ENCODE results near the gene PDIA5.

PDIA5 gene

GRCh38 chr3:123071146-123071545, 4.3 kb downstream of the PDIA5 start:
- no peak for TF ChIP-seq ZNF274 (IDR thresholded peaks at IDR 0.05; ENCODE audit: low read depth, low read length)
- H3K4me3 ChIP-seq (ENCODE audit: low read length): no peak overlapping the region

DNA sequence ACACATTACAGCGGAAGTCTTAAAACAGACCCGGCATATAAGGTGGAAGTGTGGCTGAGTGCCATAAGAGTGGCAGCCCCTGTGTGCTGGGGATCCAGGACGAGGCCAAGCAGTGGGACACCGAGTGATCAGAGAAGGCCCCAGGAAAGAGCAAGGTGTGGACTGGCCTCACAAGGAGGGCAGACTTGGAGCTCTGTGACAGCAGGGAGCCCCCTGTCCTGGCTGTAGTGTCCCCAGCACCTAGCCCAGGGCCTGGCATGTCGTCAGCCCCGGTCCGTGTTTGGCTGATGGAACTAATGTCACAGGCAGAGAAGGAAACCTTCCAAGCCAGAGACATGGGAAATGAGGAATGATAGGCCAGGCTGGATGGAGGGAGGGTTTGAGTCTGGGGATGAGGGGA, 4.8 kb downstream of the PDIA5 start:
- no peak for TF ChIP-seq ZNF274 (IDR thresholded peaks at IDR 0.05; ENCODE audit: low read depth, low read length)
- no peak overlapping the region for H3K4me3 ChIP-seq (ENCODE audit: low read length)

- TF ChIP-seq ZNF274 (IDR thresholded peaks at IDR 0.05; ENCODE audit: low read depth, low read length): no peak
- no peak overlapping the region for H3K4me3 ChIP-seq (ENCODE audit: low read length)
Observed at GRCh38 chr3:123072152-123072551, 5.3 kb downstream of the PDIA5 start.

- H3K4me3 ChIP-seq (ENCODE audit: low read length): no peak overlapping the region
- TF ChIP-seq ZNF274 (IDR thresholded peaks at IDR 0.05; ENCODE audit: low read depth, low read length): no peak
Observed at GRCh38 chr3:123072564-123072963, 5.7 kb downstream of the PDIA5 start.

- H3K4me3 ChIP-seq (ENCODE audit: low read length): no peak overlapping the region
- TF ChIP-seq ZNF274 (IDR thresholded peaks at IDR 0.05; ENCODE audit: low read depth, low read length): no peak
Observed at GRCh38 chr3:123075359-123075758, 8.5 kb downstream of the PDIA5 start.

DNA sequence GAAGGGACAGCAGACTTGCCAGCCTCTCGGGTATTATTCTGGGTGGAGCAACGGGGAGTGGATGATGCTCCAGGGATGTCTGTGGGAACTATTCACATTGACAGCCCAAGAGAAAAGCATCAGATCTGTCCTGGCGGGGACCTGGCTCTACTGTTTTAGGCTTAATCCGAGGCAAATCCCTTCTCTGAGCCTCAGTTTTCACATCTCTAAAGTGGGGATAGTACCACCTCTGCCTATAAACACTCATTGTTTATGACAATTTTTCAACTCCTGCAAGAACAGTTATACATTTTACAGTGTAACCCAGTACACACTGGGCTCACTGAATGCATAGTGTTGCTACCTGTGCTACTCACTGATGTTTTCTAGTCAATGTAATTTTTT, 9.3 kb downstream of the PDIA5 start:
- no peak for TF ChIP-seq ZNF274 (IDR thresholded peaks at IDR 0.05; ENCODE audit: low read depth, low read length)
- no peak overlapping the region for H3K4me3 ChIP-seq (ENCODE audit: low read length)

GRCh38 chr3:123076496-123077418, 9.9 kb downstream of the PDIA5 start:
- H3K4me3 ChIP-seq (ENCODE audit: low read length): no peak overlapping the region
- no peak for TF ChIP-seq ZNF274 (IDR thresholded peaks at IDR 0.05; ENCODE audit: low read depth, low read length)

- no peak for TF ChIP-seq ZNF274 (IDR thresholded peaks at IDR 0.05; ENCODE audit: low read depth, low read length)
- H3K4me3 ChIP-seq (ENCODE audit: low read length): no peak overlapping the region
Observed at GRCh38 chr3:123078101-123078500, 11.3 kb downstream of the PDIA5 start.

- no peak for TF ChIP-seq ZNF274 (IDR thresholded peaks at IDR 0.05; ENCODE audit: low read depth, low read length)
- no peak overlapping the region for H3K4me3 ChIP-seq (ENCODE audit: low read length)
Observed at GRCh38 chr3:123080864-123081562, 14.2 kb downstream of the PDIA5 start.

- H3K4me3 ChIP-seq (ENCODE audit: low read length): no peak overlapping the region; the same call in 1 of the 2 replicates
Observed at GRCh38 chr3:123081718-123082369, 15.0 kb downstream of the PDIA5 start.

GRCh38 chr3:123082370-123083065, 15.7 kb downstream of the PDIA5 start:
- no peak for TF ChIP-seq ZNF274 (IDR thresholded peaks at IDR 0.05; ENCODE audit: low read depth, low read length)
- H3K4me3 ChIP-seq (ENCODE audit: low read length): no peak overlapping the region; the same call in 1 of the 2 replicates

More at GRCh38 chr3:123081718-123082369, 15.0 kb downstream of the PDIA5 start:
- TF ChIP-seq ZNF274 (IDR thresholded peaks at IDR 0.05; ENCODE audit: low read depth, low read length): no peak

GRCh38 chr3:123083383-123084124, 16.7 kb downstream of the PDIA5 start:
- no peak overlapping the region for H3K4me3 ChIP-seq (ENCODE audit: low read length)
- TF ChIP-seq ZNF274 (IDR thresholded peaks at IDR 0.05; ENCODE audit: low read depth, low read length): no peak

DNA sequence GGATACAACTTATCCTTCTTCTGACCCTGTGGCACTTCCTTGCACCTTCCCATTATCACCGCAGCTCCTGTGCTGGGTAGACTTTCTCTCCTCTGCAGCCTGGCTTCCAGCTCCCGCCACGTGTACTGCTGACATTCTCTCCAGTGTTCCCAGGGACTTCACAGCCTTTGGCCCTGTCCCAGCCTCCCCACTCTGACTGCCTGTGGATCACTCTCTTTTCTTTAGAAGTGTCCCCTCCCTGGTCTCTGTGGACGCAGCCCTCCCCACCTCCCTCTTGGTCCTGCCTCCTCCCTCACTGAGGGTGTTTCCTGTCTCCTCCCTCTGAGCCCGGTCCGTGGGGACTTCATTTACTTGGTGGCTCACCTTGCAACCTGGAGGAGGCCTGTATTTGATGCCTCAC, 17.4 kb downstream of the PDIA5 start:
- no peak overlapping the region for H3K4me3 ChIP-seq (ENCODE audit: low read length)
- no peak for TF ChIP-seq ZNF274 (IDR thresholded peaks at IDR 0.05; ENCODE audit: low read depth, low read length)
